HT-29 (cell line): ENCODE results near the gene NFU1. TPM values are rescaled to one million over a fixed set of nuclear protein-coding genes. Genes with fewer than 3 reads are reported as not detected.

Experiments
- total RNA-seq: library from RNA; depleted of rRNA; stranded (reverse); fragments of >200 nt; shearing (Covaris generic); gene quantifications from 2 replicates; pipeline ENCODE4 v1.2.3, GENCODE V29; 2014; rRNA removed

Gene NFU1
- total RNA-seq, 1 experiment from 2014 or later, result 16.6 TPM

Other genes with a start within 250 kb of the NFU1 start
- gene GFPT1, start 50.2 kb downstream of the NFU1 start, total RNA-seq, result 20.5 and 21.5 TPM in 2 replicates
- gene AAK1, start 206.3 kb upstream of the NFU1 start, total RNA-seq, result 14.7 and 16.2 TPM in 2 replicates